Measurements from ENCODE around the gene SLC25A17.
"Not testable (repeated sequence)": the region's sequence is repeated elsewhere in the genome, so short reads cannot be mapped to it uniquely, and the experiment has no call there.

The SLC25A17 gene

DNA sequence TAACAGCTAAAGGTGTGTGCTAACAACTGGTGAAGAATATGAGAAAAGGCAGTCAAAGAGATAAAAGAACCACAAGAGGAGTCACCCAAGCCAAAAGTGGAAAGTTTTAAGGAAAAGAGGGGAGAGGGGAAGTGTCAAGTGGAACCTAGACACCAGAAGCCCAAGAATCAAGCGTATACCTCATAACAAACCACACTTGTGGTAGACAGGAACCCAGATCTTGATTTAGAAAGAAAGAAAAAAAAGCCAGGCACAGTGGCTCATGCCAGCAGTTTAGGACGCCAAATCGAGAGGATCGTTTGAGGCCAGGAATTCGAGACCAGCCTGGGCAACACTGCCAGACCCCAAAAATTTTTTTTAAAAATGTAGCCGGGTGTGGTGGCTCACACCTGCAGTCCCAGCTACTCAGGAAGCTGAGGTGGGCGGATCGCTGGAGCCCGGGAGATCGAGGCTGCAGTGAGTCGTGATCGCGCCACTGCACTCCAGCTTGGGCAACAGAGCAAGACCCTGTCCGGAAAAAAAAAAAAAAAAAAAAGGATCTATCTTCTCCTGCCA, 877 bp downstream of the SLC25A17 start:
- no peak for DNase-seq

DNA sequence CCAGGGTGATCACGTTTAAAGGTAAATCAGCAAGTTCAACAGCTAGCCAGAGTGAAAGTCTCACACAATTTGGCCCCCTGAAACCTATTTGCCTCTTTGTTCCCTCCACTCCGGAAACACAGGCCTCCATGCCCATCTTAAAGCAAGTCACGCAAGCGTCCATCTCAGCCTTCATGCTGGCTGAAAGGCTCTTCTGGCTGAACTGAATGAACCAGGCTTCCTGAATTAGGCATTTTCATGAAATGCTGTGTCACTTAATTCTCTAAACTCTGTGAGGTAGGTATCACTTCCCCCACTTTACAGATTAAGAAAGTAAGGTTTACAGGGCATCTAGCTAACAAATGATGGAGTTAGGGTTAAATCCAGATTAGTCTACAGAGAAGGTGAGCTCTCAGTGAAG, 1.4 kb downstream of the SLC25A17 start:
- DNase-seq, result no peak

DNA sequence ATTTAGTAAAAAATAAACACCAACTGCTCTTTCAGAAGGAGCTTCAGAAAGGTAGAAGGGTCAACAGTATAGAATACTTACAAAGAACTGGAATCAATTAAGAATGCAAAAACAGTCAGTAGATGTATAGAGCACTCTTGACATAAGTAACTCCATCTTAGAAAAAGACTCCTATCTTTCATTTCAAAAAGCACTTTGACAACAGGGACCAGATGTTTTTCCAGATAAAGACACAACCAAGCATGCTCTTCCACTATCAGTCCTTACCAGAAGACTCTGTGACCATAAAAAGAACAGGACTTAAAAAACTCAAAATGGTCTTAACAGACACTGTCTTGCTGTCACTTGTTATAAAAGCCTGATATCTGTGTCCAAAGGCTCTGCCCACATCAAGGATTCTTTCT, 5.2 kb downstream of the SLC25A17 start:
- no peak for DNase-seq

DNA sequence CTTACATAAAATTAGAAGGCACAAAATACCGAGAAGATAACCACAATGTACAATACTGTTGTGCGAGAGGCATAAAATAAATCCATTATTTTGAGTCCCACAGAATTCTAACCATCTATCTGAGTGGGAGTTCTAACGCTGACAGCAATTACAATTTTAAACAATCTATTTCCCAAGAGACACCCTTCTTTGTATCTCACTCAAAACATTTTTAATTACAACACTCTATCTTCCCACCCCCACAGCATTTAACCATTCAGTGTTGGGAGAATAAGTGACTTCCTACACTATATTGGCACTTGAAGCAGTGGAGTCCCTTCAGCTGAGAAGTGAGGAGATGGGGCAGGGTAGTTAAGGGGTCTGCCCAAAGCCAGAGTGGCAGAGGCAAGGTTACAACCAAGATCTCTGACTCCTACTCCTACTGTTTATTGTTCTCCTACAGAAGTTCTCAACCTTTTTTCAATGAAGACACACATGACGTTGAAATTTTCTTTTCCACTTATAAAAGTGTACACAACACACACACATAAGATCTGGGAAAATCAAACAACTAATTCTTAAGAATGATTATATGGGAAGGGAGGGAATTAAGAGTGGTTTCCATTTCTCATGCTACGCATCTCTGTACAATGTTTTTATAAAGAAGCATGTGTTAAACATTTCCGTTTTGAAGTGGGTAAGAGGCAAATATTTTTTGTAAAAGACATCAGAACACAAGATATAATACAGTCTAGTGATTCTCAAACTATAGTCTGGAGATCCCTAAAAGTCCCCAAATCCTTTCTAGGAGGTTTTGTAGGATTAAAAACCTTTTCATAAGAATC, 10.9 kb downstream of the SLC25A17 start:
- DNase-seq, result no peak

DNA sequence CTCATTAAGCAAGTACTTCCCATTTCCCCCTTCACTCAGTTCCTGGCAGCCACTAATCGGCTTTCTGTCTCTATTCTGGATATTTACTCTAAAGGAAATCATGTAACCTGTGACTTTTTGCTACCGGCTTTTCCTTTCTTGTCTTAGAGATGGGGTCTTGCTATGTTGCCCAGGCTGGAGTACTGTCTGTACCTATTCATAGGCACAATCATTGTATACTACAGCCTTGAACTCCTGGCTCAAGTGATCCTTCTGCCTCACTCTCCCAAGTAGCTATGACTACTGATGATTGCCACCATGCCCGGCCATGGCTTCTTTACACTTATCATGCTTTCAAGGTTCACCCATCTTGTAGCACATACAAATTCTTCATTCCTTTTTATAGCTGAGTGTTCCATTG, 12.4 kb downstream of the SLC25A17 start:
- no peak for DNase-seq

DNA sequence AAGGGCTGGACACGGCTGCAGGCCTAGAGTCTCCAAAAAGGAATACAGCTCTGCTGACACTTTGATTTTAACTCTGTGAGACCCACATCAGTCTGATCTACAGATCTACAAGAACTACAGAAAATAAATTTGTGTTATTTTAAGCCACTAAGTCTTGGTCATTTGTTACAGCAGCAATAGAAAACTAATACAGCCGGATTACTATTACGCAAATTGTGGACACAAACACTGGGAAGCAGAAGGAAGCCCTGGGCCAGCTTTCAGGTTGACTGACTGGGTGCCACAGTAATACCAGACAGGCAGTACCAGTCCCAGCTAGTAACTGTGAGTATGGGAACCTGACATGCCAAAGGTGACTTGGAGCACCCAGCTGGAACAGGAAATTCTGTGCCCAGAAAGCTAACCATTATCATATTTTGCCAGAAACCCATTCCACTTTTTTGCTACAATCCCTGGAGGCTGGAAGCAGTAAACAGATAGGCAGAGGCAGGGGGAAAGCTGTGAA, 13.4 kb downstream of the SLC25A17 start:
- DNase-seq, result no peak

DNA sequence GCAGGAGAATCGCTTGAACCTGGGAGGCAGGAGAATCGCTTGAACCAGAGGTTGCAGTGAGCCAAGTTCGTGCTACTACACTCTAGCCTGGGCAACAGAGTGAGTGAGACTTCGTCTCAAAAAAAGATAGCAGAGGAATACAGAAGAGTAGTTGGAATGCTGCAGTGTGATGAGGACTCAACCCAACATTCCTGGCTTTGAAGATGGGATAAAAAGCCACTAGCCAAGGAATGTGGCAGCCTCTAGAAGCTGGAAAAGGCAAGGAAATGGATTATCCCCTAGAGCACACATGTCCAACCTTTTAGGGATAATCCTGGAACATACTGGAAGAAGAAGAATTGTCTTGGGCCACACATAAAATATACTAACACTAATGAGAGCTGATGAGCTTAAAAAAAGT, 13.9 kb downstream of the SLC25A17 start:
- DNase-seq, result no peak

DNA sequence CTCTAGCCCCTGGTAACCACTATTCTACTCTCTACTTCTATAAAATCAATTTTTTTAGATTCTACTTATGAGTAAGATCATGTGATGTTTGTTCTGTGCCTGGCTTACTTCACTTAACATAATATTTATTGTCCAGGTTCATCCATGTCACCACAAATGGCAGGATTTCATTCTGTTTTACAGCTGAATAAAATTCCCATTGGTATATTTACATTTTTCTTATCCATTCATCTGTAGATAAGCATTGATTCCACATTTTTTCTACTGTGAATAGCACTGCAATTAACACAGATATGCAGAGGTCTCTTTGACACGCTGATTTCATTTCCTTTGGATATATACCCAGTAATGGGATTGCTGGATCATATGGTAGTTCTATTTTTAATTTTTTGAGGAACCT, 15.8 kb downstream of the SLC25A17 start:
- no peak for DNase-seq

DNA sequence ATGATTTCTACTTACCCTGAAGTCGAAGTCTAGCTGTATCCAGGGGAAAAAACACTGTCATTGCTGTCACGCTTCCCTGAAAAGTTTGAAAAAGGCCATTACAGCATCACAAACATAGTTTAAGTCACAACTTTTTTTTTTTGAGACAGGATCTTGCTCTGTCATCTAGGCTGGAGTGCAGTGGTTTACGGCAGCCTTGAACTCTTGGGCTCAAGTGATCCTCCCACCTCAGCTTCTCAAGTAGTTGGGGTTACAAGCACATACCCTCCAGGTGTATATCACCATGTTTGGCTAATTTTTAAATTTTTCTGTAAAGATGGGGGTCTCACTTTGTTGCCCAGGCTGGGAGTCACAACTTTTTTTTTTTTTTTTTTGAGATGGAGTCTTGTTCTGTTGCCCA, 20.1 kb downstream of the SLC25A17 start:
- no peak for DNase-seq

DNA sequence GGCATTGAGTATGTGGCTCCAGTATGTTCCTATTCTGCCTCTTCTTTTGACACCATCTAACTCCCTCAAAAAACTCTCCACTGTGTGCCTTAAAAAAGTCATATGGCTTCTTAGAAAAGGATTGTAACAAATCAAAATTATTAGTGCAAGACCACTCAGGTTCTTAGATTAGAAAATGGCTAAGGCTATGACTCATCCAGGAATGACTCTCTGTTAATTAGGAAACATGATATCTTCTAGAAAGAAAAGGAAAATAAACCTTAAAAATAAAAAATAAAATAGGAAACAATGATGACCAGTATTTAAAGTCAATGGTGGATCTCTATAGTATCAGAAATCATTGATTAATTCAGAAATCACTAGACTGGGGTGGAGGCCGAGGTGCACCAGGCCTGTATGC, 21.7 kb downstream of the SLC25A17 start:
- DNase-seq, result no peak

DNA sequence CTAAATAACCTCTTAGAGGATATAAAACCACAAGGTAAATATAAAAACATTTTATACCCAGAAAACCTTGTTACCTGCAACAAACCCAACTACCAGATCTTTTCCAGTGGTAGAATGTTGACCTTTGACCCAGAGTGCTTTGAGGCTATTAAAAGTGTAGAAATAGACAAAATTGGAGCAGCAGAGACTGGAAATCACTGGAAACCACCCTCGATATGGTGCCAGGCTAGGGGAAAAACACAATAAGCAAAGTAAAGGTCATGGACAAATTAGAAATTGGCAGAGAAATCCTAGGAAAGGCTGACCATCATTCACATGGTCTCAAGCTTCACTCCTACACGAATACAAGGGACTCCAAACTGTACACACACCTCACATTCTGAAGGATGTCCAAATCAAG, 26.7 kb downstream of the SLC25A17 start:
- DNase-seq, result no peak

DNA sequence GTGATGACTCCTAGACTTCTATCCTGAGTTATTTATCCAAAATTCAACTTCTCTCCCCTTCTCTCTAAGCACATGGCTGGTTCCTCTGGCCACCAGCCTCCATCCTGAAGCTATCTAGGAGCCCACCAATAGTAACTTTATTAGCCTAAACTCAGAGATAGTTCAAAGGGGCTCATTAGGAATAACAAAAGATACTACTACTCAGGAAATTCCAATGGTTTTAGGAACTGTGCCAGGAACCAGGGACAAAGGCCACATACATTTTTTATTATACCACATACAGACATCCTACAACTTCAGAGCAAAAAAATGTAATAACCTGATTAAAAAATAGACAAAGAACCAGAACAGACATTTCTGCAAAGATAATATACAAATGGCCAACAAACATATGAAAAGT, 27.9 kb downstream of the SLC25A17 start:
- no peak for DNase-seq

DNA sequence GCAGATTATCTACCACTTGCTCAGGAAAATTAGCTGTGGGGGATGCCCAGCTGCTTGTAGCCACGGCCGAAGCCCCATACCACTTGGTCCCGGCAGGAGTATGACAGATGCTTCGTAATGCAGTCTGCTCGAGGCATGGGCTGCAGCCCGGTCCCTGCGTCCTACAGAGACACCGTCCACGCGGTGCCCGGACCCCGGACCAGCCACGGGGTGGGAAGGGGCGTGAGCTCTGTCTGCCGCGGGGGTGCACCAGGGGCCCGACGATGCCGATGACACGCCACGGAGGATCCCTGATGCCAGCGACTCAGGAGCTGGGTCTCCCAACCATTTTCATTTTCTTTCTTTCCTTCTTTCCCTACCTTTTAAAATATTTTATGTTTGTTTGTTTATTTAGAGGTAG, 30.0 kb downstream of the SLC25A17 start:
- no peak for DNase-seq

DNA sequence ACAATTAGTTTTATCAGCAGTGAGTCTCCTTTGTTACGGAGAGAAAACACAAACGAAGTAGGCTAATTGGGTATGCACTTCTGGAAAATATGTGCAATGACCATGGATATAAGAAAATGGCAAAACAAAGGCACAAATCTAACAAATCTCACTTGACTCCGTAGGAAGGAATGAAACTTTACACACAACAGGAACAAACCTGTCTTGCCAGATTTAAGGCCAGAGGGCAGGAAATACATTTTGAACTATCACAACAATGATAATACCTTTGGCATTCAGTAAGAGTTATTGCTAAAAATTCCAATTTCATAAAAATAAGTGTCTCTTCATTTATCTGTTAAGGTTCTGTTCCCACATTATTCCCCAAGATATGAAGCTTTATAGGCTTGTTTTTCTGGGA, 36.6 kb downstream of the SLC25A17 start:
- no peak for DNase-seq

DNA sequence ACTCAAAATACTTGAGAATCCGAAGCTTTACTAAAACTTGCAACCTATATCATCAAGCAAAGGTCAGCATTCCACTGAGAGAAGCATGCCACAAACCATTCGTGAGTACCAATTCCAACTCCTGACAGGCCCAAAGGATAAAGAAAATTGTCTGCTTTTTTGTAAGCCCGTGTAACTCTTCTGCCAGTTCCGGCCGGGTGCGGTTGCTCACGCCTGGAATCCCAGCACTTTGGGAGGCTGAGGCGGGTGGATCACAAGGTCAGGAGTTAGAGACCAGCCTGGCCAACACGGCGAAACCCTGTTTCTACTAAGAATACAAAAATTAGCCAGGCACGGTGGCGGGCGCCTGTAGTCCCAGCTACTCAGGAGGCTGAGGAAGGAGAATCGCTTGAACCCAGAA, 37.4 kb downstream of the SLC25A17 start:
- not testable (repeated sequence) for DNase-seq

DNA sequence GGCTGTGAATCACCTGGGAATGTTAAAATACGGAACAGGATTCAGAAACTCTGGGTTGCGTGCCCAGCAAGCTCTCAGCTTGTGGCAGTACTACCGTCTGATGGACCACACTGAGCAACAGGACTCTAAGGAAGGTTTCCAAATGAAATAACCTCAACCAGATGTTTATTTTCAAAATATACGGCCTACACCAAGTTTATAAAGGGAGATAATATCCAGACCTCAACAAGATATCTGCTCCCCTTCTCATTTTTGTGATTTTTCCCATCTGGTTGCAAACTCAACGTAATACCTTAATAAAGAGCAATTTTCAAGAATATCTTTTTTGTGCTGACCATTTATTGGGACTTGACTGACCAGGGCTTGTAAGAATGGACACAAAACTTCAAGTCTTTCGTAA, 49.4 kb downstream of the SLC25A17 start:
- DNase-seq, result no peak

DNA sequence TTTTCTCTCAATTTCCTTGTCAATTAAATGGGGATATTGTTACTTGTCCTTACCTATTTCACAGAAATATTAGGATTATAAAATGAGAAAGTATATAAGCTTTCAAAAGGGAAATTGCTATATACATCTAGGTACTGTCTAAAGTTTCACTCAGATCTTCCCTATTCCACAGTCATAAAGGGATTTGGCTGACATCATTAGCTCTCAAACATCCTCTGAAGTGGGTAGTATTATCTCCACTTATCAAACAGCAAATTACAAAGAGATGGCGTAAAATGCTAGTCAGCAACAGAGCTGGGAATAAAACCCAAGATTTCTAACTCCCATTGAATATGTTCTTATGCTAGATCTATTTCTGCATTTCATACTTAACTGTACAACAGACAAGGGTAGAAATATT, 50.9 kb downstream of the SLC25A17 start:
- no peak for DNase-seq

DNA sequence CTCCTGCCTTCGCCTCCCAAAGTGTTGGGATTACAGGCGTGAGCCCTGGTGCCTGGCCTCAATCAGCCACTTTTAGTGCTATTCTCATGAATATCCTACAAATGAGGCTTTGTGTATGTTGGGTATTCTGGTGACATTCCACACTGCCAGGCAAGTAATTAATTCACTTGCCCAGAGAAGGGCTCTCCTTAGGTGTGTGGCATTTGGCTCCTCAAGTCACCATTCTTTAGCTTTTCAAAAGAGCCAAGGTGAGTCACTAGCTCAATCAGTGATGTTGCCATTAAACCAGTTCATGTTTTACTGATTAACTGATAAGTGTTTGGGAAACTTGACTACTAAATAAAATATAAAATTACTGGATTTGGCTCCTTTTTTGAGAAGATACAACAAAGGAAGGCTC, 52.2 kb downstream of the SLC25A17 start:
- DNase-seq, result no peak

DNA sequence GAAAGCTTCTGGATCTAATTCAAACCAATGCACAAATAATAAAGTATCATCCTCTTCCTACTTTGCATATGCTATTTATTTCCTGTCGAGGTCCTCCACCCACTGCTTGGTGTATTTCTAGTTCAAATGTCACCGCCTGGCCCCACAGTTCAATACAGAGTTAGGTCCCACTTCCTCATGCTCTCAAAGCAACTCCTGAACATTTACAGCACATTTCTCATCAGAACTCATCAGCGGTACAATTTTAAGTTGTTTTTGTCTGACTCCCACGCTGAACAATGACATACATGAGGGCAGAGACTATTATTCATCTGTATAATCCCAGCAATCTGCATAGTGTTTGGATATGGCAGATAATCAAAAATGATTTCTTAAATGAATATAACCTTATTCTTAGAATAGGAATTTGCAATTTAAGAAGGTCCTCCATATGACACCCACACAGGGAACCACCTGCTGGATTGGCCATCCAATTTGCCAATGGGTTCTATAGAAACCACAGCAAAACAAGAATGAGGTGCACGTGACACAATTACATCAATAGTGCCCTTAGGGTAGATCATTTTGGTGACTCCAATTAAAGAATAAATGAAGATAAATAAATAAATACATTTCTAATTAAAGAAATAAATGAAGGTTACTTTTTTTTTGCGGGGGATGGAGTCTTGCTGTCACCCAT, 54.2 kb downstream of the SLC25A17 start:
- DNase-seq, result peak; percentile 6 to 48

DNA sequence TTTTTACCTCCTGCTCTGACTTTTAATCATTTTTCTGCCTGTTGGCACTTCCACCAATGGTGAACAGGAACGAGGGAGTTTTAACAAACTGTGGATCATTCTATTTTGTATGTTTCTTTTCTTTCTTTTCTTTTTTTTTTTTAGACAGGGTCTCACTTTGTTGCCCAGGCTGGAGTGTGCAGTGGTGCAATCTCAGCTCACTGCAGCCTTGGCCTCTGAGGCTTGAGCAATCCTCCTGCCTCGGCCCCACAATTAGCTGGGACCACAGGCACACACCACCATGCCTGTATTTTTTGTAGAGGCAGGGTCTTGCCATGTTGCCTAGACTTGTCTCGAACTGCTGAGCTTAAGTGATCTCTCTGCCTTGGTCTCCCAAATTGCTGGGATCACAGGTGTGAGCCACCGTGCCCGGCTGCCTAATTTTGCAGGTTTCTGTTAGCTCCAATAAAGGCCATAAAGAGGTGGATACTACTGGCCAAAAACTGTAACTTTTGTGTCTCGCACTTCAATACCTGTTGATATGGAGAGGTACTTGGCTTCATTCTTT, 59.8 kb downstream of the SLC25A17 start:
- no peak for DNase-seq

DNA sequence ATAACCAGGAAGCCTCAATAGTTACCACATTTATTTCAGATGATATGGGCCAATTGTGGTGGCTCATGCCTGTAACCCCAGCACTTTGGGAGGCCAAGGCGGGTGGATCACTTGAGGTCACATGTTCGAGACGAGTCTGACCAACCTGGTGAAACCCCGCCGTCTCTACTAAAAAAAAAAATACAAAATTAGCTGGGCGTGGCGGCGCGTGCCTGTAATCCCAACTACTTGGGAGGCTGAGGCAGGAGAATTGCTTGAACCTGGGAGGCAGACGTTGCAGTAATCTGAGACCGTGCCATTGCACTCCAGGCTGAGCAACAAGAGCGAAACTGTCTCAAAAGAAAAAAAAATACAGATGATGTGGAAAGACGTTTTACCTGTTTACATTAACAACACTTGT, 60.3 kb downstream of the SLC25A17 start:
- not testable (repeated sequence) for DNase-seq

DNA sequence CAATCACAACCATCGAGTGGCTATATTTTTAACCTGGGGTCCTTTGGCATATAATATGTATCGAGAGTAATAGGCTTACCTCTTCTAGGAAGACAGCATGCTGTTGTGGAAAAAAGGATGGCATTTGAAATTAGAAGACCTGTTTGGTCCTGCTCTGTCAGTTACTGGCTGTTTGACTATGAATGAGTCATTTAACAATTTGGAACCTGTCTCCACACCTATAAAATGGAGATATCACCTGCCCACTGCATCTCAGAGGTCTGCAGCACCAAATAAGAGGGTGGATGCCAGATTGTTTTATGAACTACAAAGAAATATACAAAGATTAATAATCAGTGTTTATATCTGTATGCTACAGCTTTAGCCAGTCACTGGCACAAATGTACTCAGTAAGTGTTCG, 60.8 kb downstream of the SLC25A17 start:
- DNase-seq, result no peak

DNA sequence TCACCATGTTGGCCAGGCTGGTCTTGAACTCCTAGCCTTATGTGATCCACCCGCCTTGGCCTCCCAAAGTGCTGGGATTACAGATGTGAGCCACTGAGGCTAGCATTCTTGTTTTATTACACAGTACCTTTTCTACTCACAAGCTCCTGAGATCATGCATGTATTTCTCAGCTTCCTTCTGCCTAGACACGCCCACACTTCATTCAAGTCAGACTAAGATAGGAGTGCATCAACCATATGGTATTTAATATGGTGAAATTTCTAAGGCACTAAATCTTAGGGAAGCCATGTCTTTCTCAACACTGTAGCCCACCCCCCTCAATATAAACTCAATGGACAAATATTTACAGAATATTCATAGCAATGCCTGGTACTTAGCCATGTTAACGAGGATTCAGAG, 62.1 kb downstream of the SLC25A17 start:
- DNase-seq, result no peak

DNA sequence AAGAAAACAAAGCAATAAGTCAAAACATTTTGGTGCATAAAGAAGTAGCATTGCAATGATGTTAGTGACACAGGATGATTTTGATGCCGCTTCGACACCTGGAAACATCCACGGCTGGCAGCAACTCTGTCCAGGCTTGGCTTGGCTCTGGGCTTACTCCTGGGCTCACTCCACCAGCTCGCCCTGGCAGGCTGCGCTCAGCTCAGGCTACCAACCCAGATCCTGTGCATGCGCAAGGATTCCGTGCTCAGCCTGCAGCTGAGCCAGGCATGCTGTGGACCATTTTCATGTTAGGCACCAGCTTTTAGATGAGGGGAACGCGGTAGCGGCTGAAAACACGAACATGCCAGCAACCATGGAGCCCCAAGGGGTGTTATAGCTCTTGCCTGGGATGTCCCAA, 66.0 kb downstream of the SLC25A17 start:
- no peak for DNase-seq
